Measurements from ENCODE around the gene CASR. TPM values are rescaled to one million over a fixed set of nuclear protein-coding genes. Genes with fewer than 3 reads are reported as not detected.

CASR gene
- total and polyA plus RNA-seq, 2 of the 4 experiments (the other 2 are of a cell fraction), result not detected

- POLR2A ChIA-PET (ENCODE audit: unreplicated experiment), result no interaction called here
- dilution Hi-C loops (cut with HindIII; ENCODE audit: low sequenced_read_pairs, unreplicated experiment) (no loop called here), in situ Hi-C loops (cut with MboI; ENCODE audit: low sequenced_read_pairs) (no loop called here), intact Hi-C loops (cut with micrococcal nuclease) (no loop called here)
- no peak overlapping the region for H3K14ac ChIP-seq (replicated peaks; ENCODE audit: low read depth, low read length)
- H3K4me1 ChIP-seq (ENCODE audit: control insufficient read depth, insufficient read depth, low read length), result no peaks in the 10 kb centered on the region
- H3K56ac ChIP-seq (ENCODE audit: extremely low read depth, insufficient read depth, low read length), result no peak overlapping the region
- H3K4ac ChIP-seq (ENCODE audit: low read depth, low read length), result no peak overlapping the region
- ATAC-seq (ENCODE audit: low read depth) (no peak), DNase-seq (no peak)
- H2AK9ac ChIP-seq (replicated peaks; ENCODE audit: low read depth, low read length, poor library complexity), result no peak overlapping the region
- no peaks in the 10 kb centered on the region for H3K79me1 ChIP-seq (ENCODE audit: low read depth in 1 of 2, low read length in 2 of 2)
- H3K9me3 ChIP-seq (ENCODE audit: control insufficient read depth, insufficient read depth, low read length), result no peaks in the 10 kb centered on the region
- H3K23ac ChIP-seq (ENCODE audit: low read depth, low read length), result no peak overlapping the region
- H4K20me1 ChIP-seq (ENCODE audit: insufficient read depth, low read length), result no peaks in the 10 kb centered on the region
- no peak overlapping the region for H3K4me2 ChIP-seq (ENCODE audit: low read depth, low read length)
- no peaks in the 10 kb centered on the region for H3K36me3 ChIP-seq (ENCODE audit: control insufficient read depth, insufficient read depth, low read length)
- no peak overlapping the region for H2AFZ ChIP-seq (replicated peaks; ENCODE audit: low read length, poor library complexity)
- no peak overlapping the region for H4K5ac ChIP-seq (ENCODE audit: low read depth, low read length)
- H3K18ac ChIP-seq (ENCODE audit: low read depth, low read length), result no peak overlapping the region
- 20% methylated on average over 1 of the region's 3 CpGs; no CpG with 5 or more reads in 1 of the 2 experiments for WGBS, 2 experiments (ENCODE audit: extremely low coverage in 2 of 2, insufficient read length in 1 of 2)
- no peaks in the 10 kb centered on the region for H3K9me1 ChIP-seq (ENCODE audit: insufficient read depth, low read length)
- peaks cover 10% of the 10 kb centered on the region for H3K27me3 ChIP-seq (ENCODE audit: control insufficient read depth, insufficient read depth, low read length)
- no peak overlapping the region for H2BK15ac ChIP-seq (ENCODE audit: low read depth, low read length)
- no peak for TF ChIP-seq CHD1 (IDR thresholded peaks at IDR 0.05; ENCODE audit: low read depth, low read length)
- no peak for TF ChIP-seq RCOR1 (IDR thresholded peaks at IDR 0.05; ENCODE audit: insufficient replicate concordance, low read length)
- no peak for TF ChIP-seq CEBPB (IDR thresholded peaks at IDR 0.05; ENCODE audit: low read depth, low read length)
- TF ChIP-seq RAD21 (IDR thresholded peaks at IDR 0.05; ENCODE audit: low read length), result no peak
- no peak for TF ChIP-seq MAZ (IDR thresholded peaks at IDR 0.05; ENCODE audit: borderline replicate concordance, low read depth, low read length)
- no peak for TF ChIP-seq RFX5 (IDR thresholded peaks at IDR 0.05; ENCODE audit: low read depth, low read length)
- TF ChIP-seq, protein P1, sequence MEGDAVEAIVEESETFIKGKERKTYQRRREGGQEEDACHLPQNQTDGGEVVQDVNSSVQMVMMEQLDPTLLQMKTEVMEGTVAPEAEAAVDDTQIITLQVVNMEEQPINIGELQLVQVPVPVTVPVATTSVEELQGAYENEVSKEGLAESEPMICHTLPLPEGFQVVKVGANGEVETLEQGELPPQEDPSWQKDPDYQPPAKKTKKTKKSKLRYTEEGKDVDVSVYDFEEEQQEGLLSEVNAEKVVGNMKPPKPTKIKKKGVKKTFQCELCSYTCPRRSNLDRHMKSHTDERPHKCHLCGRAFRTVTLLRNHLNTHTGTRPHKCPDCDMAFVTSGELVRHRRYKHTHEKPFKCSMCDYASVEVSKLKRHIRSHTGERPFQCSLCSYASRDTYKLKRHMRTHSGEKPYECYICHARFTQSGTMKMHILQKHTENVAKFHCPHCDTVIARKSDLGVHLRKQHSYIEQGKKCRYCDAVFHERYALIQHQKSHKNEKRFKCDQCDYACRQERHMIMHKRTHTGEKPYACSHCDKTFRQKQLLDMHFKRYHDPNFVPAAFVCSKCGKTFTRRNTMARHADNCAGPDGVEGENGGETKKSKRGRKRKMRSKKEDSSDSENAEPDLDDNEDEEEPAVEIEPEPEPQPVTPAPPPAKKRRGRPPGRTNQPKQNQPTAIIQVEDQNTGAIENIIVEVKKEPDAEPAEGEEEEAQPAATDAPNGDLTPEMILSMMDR (conservative IDR thresholded peaks at IDR 0.05; ENCODE audit: low read depth, low read length), result no peak
- no peak for TF ChIP-seq MXI1 (IDR thresholded peaks at IDR 0.05; ENCODE audit: borderline replicate concordance, low read depth, low read length)
- TF ChIP-seq USF2 (IDR thresholded peaks at IDR 0.05; ENCODE audit: low read depth, low read length), result no peak
- no peak for TF ChIP-seq FOS (IDR thresholded peaks at IDR 0.05; ENCODE audit: low read depth, low read length)
- no peak for TF ChIP-seq POLR2A (IDR thresholded peaks at IDR 0.05; ENCODE audit: low read depth, low read length)
- no peak for TF ChIP-seq MAFK (IDR thresholded peaks at IDR 0.05; ENCODE audit: low read depth, low read length)
- no peak overlapping the region for H2AK5ac ChIP-seq (ENCODE audit: low read depth, low read length)
- H4K91ac ChIP-seq (ENCODE audit: insufficient read depth, low read depth, low read length), result no peak overlapping the region
- H2BK20ac ChIP-seq (ENCODE audit: low read depth, low read length), result no peak overlapping the region
- no peak overlapping the region for H3K4me3 ChIP-seq (ENCODE audit: insufficient read depth, low read depth, low read length)
- BruUV-seq (replicated peaks), result no TSS peak
- H3K27ac ChIP-seq (ENCODE audit: insufficient read depth, low read length), result no peak overlapping the region
- CTCF ChIA-PET, result no interaction called here
- H3K9ac ChIP-seq (ENCODE audit: low read depth, low read length), result no peak overlapping the region
- H4K8ac ChIP-seq (ENCODE audit: low read depth in 2 of 2, low read length in 2 of 2), result no peak overlapping the region
- no peak overlapping the region for H2BK120ac ChIP-seq (ENCODE audit: low read depth, low read length)
- H2BK5ac ChIP-seq (ENCODE audit: low read depth, low read length, poor library complexity, severe bottlenecking), result no peak overlapping the region
These were observed 98.4 kb downstream of the CASR start for GRCh38 chr3:122281891-122282290.

Data from IMR-90 (cell line).